C4-2B (cell line): Measurements from ENCODE around the gene NECAB2.

Experiments
- ZFX ChIP-seq: fragments of 450-650 bp; IDR thresholded peaks from 2 replicates; pipeline ENCODE4 v1.6.1; 2017
- TF ChIP-seq, protein P1 (sequence below): fragments of 450-650 bp; conservative IDR thresholded peaks from 2 replicates; pipeline ENCODE4 v1.5.1; 2017; ENCODE audit warnings: mild to moderate bottlenecking

DNA sequence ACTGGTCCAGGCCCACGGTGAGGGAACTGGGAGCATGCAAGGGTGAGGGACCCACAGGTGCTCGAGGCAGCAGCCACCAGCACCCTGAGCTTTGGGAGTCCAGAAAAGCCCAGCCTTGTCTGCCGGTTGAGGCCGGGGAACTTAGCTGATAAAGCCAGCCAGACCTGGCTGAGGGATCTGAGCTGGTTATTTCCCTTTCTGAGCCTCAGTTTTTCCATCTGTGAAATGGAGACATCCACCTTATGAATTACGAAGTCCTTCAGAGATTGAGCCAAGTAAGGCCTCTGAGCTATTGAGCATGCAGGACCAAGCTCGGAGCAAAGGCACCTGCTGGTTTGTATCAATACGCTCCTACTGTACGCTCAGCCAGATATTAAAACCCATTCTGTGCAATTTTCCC lies 13.8 kb downstream of the NECAB2 start:
- TF ChIP-seq, protein P1, sequence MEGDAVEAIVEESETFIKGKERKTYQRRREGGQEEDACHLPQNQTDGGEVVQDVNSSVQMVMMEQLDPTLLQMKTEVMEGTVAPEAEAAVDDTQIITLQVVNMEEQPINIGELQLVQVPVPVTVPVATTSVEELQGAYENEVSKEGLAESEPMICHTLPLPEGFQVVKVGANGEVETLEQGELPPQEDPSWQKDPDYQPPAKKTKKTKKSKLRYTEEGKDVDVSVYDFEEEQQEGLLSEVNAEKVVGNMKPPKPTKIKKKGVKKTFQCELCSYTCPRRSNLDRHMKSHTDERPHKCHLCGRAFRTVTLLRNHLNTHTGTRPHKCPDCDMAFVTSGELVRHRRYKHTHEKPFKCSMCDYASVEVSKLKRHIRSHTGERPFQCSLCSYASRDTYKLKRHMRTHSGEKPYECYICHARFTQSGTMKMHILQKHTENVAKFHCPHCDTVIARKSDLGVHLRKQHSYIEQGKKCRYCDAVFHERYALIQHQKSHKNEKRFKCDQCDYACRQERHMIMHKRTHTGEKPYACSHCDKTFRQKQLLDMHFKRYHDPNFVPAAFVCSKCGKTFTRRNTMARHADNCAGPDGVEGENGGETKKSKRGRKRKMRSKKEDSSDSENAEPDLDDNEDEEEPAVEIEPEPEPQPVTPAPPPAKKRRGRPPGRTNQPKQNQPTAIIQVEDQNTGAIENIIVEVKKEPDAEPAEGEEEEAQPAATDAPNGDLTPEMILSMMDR, result no peak
- no peak for TF ChIP-seq ZFX
